ENCODE measurements around the gene CDH4.

DNA sequence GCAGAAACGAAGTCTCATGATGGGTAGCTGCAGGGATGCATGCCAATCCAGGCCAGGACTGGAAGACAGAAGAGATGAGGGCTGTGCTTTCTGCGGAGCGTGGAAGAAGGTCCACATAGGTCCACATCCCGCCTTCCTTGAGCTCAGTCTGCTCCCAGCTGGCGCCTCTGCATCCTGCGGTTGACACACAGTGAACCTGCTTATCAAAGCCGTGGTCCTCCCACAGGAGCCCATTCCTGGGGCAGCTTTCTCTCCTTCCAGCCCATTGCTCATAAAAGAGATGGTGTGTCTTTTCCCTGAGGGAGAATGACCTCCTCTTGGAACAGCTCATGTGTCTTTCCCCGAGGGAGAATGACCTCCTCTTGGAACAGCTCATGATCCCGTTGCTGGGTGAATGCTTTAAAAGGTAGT, 225.4 kb downstream of the CDH4 start:
- TF ChIP-seq CTCF (IDR thresholded peaks at IDR 0.05): no peak
- TF ChIP-seq POLR2A (IDR thresholded peaks at IDR 0.05): no peak
- no peak for TF ChIP-seq POLR2AphosphoS5 (IDR thresholded peaks at IDR 0.05)
- TF ChIP-seq EP300 (IDR thresholded peaks at IDR 0.05): no peak

All from sigmoid colon (tissue), 4 donors.